Stimulated activated effector memory CD8-positive, alpha-beta T cell treated with anti-CD3 and anti-CD28 coated beads, Interleukin-12 subunit alpha, Interleukin-12 subunit beta, amount 100 ng/mL, for 72 hours (primary cell): Measurements from ENCODE around the gene RBP5.

Source experiments
- ATAC-seq: fragments of 150-1000 bp; cut with Tn5 transposase; 2 replicates; pipeline ENCODE4 v1.10.0; 2021
- DNase-seq, 2 donors: peaks; one replicate each; pipeline ENCODE4 v3.0.0; 2021 to 2022; ENCODE audit warnings: low spot score in 2 of 2
- H3K27ac Mint-ChIP-seq: one replicate; pipeline ENCODE4 v1.8.0; 2022; ENCODE audit warnings: mild to moderate bottlenecking, mixed read lengths
- H3K36me3 Mint-ChIP-seq: one replicate; pipeline ENCODE4 v1.8.0; 2022; ENCODE audit warnings: mild to moderate bottlenecking, mixed read lengths
- H3K4me1 Mint-ChIP-seq: one replicate; pipeline ENCODE4 v1.8.0; 2022; ENCODE audit warnings: mixed read lengths
- H3K4me3 Mint-ChIP-seq: one replicate; pipeline ENCODE4 v1.8.0; 2022; ENCODE audit warnings: mild to moderate bottlenecking, mixed read lengths
- H3K9me3 Mint-ChIP-seq: one replicate; pipeline ENCODE4 v1.8.0; 2022; ENCODE audit warnings: mixed read lengths

RBP5 gene

GRCh38 chr12:7137908-7138307, 9.2 kb upstream of the RBP5 start:
- Mint-ChIP-seq H3K4me3 (no peak overlapping the region), H3K4me1 (peaks cover 44% of the 10 kb centered on the region), H3K36me3 (peaks cover 81% of the 10 kb centered on the region), H3K27ac (peak overlapping the region; percentile 55), H3K9me3 (no peaks in the 10 kb centered on the region)
- ATAC-seq (no peak), DNase-seq (no peak)

GRCh38 chr12:7136676-7137075, 8.0 kb upstream of the RBP5 start:
- H3K36me3 Mint-ChIP-seq = peaks cover 81% of the 10 kb centered on the region
- H3K4me1 Mint-ChIP-seq = peaks cover 44% of the 10 kb centered on the region
- no peaks in the 10 kb centered on the region for H3K9me3 Mint-ChIP-seq
- no peak overlapping the region for H3K4me3 Mint-ChIP-seq
- peak overlapping the region; percentile 59 for H3K27ac Mint-ChIP-seq
- ATAC-seq (no peak), DNase-seq (no peak)

- DNase-seq = no peak
- no peak for ATAC-seq
- peaks cover 46% of the 10 kb centered on the region for H3K4me1 Mint-ChIP-seq
- no peak overlapping the region for H3K4me3 Mint-ChIP-seq
- H3K27ac Mint-ChIP-seq = peak overlapping the region; percentile 59
- H3K9me3 Mint-ChIP-seq = no peaks in the 10 kb centered on the region
- H3K36me3 Mint-ChIP-seq = peaks cover 83% of the 10 kb centered on the region
Observed at GRCh38 chr12:7136071-7136470, 7.4 kb upstream of the RBP5 start.

GRCh38 chr12:7134396-7135166, 5.9 kb upstream of the RBP5 start:
- ATAC-seq (no peak), DNase-seq (no peak)
- H3K4me3 Mint-ChIP-seq = no peak overlapping the region
- H3K4me1 Mint-ChIP-seq = peaks cover 50% of the 10 kb centered on the region
- H3K9me3 Mint-ChIP-seq = no peaks in the 10 kb centered on the region
- no peak overlapping the region for H3K27ac Mint-ChIP-seq
- H3K36me3 Mint-ChIP-seq = peaks cover 92% of the 10 kb centered on the region

- peak overlapping the region; percentile 96 for H3K27ac Mint-ChIP-seq
- H3K36me3 Mint-ChIP-seq = peaks cover 66% of the 10 kb centered on the region
- DNase-seq (no peak), ATAC-seq (peak; percentile 74)
- peak overlapping the region; percentile 97 for H3K4me3 Mint-ChIP-seq
- H3K4me1 Mint-ChIP-seq = peaks cover 50% of the 10 kb centered on the region
- H3K9me3 Mint-ChIP-seq = no peaks in the 10 kb centered on the region
Observed at GRCh38 chr12:7131502-7131866, 2.8 kb upstream of the RBP5 start.

- Mint-ChIP-seq H3K9me3 (no peaks in the 10 kb centered on the region), H3K27ac (peak overlapping the region; percentile 96)
Observed at GRCh38 chr12:7130701-7131501, 2.2 kb upstream of the RBP5 start.

GRCh38 chr12:7129872-7130691, 1.4 kb upstream of the RBP5 start, which contains the start of gene CLSTN3:
Gene CLSTN3, plus strand, starts transcription at chr12:7130371. Its CDS starts 278 bp downstream, at chr12:7130649.
- H3K4me1 Mint-ChIP-seq = peaks cover 48% of the 10 kb centered on the region

More at GRCh38 chr12:7130701-7131501, 2.2 kb upstream of the RBP5 start:
- DNase-seq (peak; percentile 38 to 79), ATAC-seq (peak; percentile 74)
- H3K36me3 Mint-ChIP-seq = peaks cover 60% of the 10 kb centered on the region
- H3K4me1 Mint-ChIP-seq = peaks cover 50% of the 10 kb centered on the region
- H3K4me3 Mint-ChIP-seq = peak overlapping the region; percentile 97

GRCh38 chr12:7129287-7129871, 690 bp upstream of the RBP5 start:
- no peak for ATAC-seq
- H3K9me3 Mint-ChIP-seq = no peaks in the 10 kb centered on the region
- H3K4me1 Mint-ChIP-seq = peaks cover 44% of the 10 kb centered on the region
- peak overlapping the region; percentile 97 for H3K4me3 Mint-ChIP-seq
- no peak for DNase-seq
- H3K36me3 Mint-ChIP-seq = peaks cover 48% of the 10 kb centered on the region
- H3K27ac Mint-ChIP-seq = peak overlapping the region; percentile 96

More at GRCh38 chr12:7129872-7130691, 1.4 kb upstream of the RBP5 start, which contains the start of gene CLSTN3:
- DNase-seq (peak; percentile 78 to 92), ATAC-seq (peak; percentile 82)
- H3K27ac Mint-ChIP-seq = peak within 1 kb of the TSS; percentile 96
- H3K4me3 Mint-ChIP-seq = peak within 1 kb of the TSS; percentile 97
- H3K9me3 Mint-ChIP-seq = no peaks in the 10 kb centered on the region
- peaks cover 52% of the 10 kb centered on the region for H3K36me3 Mint-ChIP-seq

GRCh38 chr12:7127916-7128626, 618 bp downstream of the RBP5 start:
- H3K36me3 Mint-ChIP-seq = peaks cover 36% of the 10 kb centered on the region
- DNase-seq = no peak
- H3K27ac Mint-ChIP-seq = peak overlapping the region; percentile 48
- peak overlapping the region; percentile 97 for H3K4me3 Mint-ChIP-seq
- H3K4me1 Mint-ChIP-seq = peaks cover 40% of the 10 kb centered on the region
- no peak for ATAC-seq
- H3K9me3 Mint-ChIP-seq = no peaks in the 10 kb centered on the region

GRCh38 chr12:7125632-7126227, 3.0 kb downstream of the RBP5 start:
- Mint-ChIP-seq H3K27ac (no peak overlapping the region), H3K4me3 (no peak overlapping the region), H3K9me3 (no peaks in the 10 kb centered on the region), H3K36me3 (peaks cover 19% of the 10 kb centered on the region), H3K4me1 (peaks cover 17% of the 10 kb centered on the region)
- DNase-seq (no peak), ATAC-seq (no peak)

GRCh38 chr12:7123806-7124522, 4.7 kb downstream of the RBP5 start:
- peak overlapping the region; percentile 79 for H3K27ac Mint-ChIP-seq
- DNase-seq (no peak), ATAC-seq (no peak)
- H3K4me3 Mint-ChIP-seq = no peak overlapping the region
- H3K4me1 Mint-ChIP-seq = peaks cover 8% of the 10 kb centered on the region
- H3K9me3 Mint-ChIP-seq = no peaks in the 10 kb centered on the region
- H3K36me3 Mint-ChIP-seq = peaks cover 7% of the 10 kb centered on the region

GRCh38 chr12:7122811-7123769, 5.6 kb downstream of the RBP5 start:
- Mint-ChIP-seq H3K4me1 (peaks cover 4% of the 10 kb centered on the region), H3K9me3 (no peaks in the 10 kb centered on the region), H3K36me3 (peaks cover 11% of the 10 kb centered on the region), H3K27ac (no peak overlapping the region), H3K4me3 (no peak overlapping the region)
- ATAC-seq (no peak), DNase-seq (no peak)
